HG02884 (cell line): ENCODE results near the gene HILPDA.
"Not testable (repeated sequence)": the region's sequence is repeated elsewhere in the genome, so short reads cannot be mapped to it uniquely, and the experiment has no call there.

Experiments used
- ATAC-seq: cut with Tn5 transposase; IDR thresholded peaks from one replicate; pipeline ENCODE4 v1.9.1; 2021; ENCODE audit warnings: mild to moderate bottlenecking, moderate library complexity; ENCODE audit not compliant: unreplicated experiment

HILPDA gene

DNA sequence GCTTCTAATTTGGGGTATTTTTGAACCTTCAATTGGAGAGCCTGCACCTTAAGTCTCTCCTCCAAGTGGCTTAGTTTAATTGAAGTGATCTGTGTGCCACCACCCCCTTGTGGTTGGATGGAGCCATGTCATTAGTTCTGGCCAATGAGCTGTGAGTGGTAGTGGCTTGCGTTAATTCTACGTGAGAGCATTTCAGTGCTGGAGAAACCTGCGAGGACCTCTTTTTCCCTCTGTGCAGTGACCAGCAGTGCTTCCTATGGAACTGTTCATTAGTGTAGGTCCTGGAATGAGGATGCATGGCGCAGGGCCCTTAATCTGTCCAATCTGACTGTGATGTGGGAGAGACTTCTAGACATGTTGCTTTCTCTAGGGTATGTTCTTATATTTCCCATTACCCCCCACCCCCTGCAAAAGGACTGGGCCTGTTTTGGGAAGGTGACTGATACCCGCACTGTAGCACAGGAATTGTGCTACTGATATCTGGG, 3.8 kb downstream of the HILPDA start:
- peak; percentile 38 for ATAC-seq

DNA sequence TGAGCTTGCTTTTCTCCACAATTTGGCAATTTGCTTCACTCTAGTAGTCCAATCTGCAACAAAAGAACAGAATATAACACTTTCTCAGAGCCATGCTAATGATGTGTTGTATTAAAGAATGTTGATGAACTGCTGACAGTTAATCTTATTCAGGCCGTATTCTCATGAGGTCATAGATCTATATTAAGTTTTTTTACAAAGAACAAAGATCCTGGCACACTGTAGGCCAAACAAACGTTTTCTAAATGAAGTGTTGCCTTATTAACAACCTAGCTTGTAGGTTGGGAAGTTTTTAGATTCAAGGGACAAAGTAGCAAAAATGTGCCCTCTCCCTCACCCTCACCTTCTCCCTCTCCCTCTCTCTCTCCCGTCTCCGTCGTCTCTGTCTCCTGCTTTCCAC, 6.8 kb downstream of the HILPDA start:
- no peak for ATAC-seq

DNA sequence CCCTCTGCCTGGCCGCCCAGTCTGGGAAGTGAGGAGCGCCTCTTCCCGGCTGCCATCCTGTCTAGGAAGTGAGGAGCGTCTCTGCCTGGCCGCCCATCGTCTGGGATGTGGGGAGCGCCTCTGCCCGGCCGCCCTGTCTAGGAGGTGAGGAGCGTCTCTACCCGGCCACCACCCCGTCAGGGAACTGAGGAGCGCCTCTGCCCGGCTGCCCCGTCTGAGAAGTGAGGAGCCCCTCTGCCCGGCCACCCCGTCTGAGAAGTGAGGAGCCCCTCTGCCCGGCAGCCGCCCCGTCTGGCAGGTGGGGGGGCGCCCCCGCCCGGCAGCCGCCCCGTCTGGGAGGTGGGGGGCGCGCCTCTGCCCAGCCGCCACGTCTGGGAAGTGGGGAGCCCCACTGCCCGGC, 7.7 kb downstream of the HILPDA start:
- ATAC-seq: not testable (repeated sequence)

DNA sequence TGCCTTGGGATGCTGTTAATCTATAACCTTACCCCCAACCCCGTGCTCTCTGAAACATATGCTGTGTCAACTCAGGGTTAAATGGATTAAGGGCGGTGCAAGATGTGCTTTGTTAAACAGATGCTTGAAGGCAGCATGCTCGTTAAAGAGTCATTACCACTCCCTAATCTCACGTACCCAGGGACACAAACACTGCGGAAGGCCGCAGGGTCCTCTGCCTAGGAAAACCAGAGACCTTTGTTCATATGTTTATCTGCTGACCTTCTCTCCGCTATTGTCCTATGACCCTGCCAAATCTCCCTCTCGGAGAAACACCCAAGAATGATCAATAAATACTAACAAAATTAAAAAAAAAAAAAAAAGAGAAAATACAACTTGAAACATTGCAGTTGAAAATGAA, 8.3 kb downstream of the HILPDA start:
- not testable (repeated sequence) for ATAC-seq

DNA sequence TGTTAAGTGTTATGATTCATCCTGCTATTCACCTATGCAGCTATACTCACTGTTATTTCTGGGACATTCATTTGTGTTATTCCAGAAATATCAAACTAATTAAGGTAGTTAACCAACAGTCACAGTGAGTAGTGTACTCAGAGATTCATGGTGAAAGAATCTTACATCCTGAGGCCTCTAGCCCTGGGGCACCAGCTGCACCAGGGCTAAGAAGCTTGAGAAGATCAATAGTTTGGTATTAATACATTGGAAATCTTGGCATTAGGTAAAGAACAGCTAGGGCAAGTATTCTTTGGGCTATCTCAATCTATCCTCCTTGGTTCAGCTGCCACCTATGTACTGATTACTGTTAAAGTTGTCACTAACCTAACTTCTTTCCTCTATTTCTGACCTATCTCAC, 11.2 kb downstream of the HILPDA start:
- not testable (repeated sequence) for ATAC-seq

DNA sequence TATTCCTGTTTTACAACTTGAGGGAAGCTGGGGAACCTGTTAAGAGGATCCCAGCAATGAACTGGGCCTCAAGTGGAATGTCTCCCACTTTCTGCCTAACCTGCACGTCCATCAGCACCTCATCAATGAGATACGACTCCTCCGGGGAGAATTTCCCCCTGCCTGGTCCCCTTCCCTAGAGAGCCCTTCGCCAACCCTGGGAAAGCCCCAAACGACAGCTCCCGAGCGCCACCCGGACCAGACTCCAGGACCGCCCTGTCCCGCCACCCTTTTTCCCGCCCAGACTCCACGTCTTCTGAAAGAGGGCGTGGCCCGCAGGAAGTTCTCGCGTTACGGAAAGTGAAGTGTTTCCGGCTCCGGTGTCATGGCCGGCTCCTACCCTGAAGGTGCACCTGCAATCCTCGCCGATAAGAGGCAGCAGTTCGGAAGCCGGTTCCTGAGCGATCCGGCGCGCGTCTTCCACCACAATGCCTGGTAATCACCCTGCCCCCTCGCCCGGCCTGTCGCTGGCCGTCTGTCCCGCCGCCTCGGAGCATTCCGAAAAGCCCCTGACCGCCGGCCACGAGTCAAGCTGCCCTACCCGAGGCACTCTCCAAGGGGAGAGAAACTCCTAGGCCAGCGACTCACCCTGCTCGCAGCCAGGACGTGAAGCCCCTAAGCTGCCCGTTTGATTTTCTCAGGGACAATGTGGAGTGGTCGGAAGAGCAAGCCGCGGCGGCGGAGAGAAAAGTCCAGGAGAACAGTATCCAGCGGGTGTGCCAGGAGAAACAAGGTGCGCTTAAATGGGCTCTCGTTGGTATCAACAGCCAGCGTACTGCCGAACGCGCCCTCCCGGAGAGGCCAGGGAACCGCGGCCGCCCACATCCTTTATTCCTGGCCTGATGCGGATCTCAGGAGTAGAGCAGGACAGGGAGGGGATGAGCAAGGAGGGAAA, 21.0 kb downstream of the HILPDA start, which contains the start of gene METTL2B:
TSS of gene METTL2B (plus strand) at position 347 of the 934 bp plus-strand sequence. CDS start at position 365, 18 bp downstream.
- ATAC-seq: peak; percentile 93

DNA sequence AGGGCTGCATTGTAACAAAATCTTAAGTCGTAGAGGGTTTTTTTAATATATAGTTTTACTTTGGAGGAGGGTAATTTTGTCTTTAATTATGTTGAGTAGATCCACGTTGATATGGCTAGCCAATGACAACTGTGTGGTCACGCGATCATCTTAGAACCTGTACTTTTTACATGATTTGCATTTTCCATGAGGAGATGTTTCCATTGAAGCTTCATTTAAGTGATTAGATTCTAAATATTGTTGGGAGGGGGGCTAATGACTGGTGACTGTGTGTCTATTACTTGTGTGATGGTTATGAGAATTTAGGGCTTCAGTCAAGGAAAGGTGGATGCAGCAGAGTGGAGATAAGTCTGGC, 21.6 kb downstream of the HILPDA start:
- not testable (repeated sequence) for ATAC-seq

DNA sequence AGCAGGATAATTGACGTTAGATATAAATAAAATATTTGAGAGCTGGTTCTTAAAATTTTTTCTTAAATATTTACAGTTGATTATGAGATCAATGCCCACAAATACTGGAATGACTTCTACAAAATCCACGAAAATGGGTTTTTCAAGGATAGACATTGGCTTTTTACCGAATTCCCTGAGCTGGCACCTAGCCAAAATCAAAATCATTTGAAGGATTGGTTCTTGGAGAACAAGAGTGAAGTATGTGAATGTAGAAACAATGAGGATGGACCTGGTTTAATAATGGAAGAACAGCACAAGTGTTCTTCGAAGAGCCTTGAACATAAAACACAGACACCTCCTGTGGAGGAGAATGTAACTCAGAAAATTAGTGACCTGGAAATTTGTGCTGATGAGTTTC, 23.4 kb downstream of the HILPDA start:
- not testable (repeated sequence) for ATAC-seq

DNA sequence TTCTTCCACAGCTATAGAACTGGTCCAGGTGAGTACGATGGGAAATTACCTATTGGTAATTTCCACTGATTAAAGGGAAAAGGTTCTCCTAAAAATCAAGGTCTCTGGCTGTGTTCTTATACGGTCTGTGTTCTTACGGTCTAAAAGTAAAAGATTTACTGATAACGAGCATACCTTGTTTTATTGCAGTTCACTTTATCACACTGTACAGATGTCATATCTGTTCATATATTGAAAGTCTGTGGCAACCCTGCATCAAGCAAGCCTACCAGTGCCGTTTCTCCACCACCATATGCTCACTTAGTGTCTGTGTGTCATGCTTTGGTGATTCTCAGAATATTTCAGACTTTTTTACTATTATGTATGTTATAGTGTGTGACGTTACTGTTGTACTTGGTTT, 32.5 kb downstream of the HILPDA start:
- not testable (repeated sequence) for ATAC-seq

DNA sequence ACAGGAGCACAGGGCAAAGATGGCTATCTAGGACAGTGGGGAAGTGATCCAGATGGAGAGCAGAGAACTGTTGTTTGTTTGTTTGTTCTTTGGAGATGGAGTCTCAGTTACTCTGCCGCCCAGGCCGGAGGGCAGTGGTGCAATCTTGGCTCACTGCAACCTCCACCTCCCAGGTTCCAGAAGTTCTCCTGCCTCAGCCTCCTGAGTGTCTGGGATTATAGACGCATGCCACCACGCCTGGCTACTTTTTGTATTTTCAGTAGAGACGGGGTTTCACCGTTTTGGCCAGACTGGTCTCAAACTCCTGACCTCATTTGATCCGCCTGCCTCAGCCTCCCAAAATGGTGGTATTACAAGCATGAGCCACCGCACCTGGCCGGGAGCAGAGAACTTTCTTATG, 41.7 kb downstream of the HILPDA start:
- ATAC-seq: no peak

DNA sequence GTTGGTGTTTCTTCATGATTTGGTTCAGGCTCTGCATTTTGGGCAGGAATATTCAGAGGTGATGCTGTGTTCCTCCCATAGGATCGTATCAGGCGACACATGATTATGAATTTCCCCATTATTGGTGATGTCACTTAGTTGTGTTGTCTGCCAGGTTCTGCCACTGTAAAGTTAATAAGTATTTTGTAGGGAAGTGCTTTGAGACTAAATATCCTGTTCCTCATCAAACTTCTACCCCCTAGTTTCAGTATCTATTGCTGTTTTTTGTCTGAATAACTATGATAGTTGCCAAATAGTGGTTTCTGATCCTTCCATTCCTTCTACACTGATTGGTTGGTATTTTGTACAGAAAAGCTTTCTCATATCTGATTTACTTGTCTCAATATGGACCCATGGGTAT, 49.7 kb downstream of the HILPDA start:
- not testable (repeated sequence) for ATAC-seq

DNA sequence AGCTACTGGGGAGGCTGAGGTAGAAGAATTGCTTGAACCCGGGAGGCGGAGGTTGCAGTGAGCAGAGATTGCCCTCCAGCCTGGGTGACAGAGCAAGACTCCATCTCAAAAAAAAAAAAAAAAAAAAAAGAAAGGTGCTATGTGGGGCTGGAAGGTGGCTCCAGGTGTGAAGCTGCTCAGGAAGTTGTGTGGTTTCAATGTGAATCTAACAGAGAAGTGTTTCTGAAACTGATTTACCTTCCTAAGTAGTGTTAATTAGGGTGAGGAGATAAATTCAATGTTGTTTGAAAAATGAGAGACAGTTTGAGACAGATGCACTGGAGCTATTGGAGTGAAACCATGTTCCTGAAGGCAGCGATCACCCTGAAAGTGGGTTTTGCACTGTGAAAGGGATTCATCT, 51.1 kb downstream of the HILPDA start:
- ATAC-seq: not testable (repeated sequence)

DNA sequence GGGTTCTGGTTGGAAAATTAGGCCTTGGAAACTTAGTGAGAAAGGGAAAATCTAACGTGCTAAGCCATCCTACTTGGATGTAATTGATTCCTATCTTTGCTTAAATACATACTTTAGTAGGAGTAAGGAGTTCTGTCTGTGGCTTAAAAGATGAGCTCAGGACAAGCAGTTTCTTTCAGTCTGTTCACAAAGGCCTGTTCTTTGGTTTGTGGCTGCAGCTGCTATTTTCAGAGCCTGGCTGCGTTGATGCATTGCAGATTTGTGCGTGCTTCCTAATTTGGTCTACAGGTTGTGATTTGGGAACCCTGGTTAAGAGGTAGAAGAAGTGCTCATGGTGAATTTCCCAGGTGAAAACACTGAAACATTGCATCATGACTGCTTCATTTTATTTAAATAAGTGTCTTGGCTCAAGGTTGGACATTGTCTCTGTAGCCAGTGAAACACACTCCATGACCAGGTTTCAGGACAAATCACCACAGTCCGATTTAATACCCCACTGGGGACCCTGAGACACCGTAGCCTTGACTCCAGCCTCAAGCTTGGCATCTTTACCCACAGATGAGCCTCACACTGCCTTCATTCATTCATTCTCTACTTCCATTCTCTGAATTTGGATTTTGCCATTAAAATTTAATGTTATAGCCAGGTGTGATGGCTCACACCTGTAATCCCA, 51.8 kb downstream of the HILPDA start:
- ATAC-seq: not testable (repeated sequence)
